ENCODE data around the gene C6orf52. TPM values are rescaled to one million over a fixed set of nuclear protein-coding genes. Genes with fewer than 3 reads are reported as not detected.

C6orf52 gene
- total and polyA plus RNA-seq, 4 donors: 0.33 to 0.71 (median 0.50) TPM; not detected in 1

DNA sequence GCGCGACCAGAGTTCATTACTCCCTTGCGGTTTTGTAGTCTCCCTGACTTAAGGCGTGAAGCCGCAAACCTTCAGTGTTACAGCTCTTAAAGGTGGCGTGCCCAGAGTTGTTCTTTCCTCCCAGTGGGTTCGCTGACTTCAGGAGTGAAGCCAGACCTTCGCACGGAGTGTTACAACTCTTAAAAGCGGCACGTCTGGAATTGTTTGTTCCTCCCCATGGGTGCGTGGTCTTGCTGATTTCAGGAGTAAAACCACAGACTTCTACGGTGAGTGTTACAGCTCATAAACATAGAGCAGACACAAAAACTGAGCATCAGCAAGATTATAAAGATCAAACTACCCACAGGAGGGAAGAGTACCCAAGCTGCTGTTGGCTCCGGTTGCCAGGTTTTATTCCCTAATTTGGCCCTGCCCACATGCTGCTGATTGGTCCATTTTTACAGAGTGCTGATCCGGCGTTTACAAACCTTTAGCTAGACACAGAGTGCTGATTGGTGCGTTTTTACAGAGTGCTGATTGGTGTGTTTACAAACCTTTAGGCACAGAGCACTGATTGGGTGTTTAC, 38.8 kb upstream of the C6orf52 start:
- no peak for DNase-seq (ENCODE audit: low spot score)
- Histone ChIP-seq H3K9ac (ENCODE audit: low read depth in 1 of 2, low read length in 2 of 2) (no peak overlapping the region), H3K4me3 (ENCODE audit: low read depth in 1 of 3, low read length in 3 of 3) (no peak overlapping the region), H3K36me3 (ENCODE audit: control insufficient read depth in 4 of 4, insufficient read depth in 3 of 4, low read depth in 1 of 4, low read length in 3 of 4) (peaks cover 5 to 42% (median 23%) of the 10 kb centered on the region in 4 donors), H3K9me3 (ENCODE audit: control insufficient read depth in 4 of 4, low read length in 3 of 4) (no peaks in the 10 kb centered on the region), H3K27ac (ENCODE audit: low read depth in 1 of 2, low read length in 2 of 2) (no peak overlapping the region), H3K4me1 (ENCODE audit: control insufficient read depth in 4 of 4, insufficient read depth in 4 of 4, low read length in 3 of 4) (no peaks in the 10 kb centered on the region), H3K27me3 (ENCODE audit: control insufficient read depth in 4 of 4, insufficient read depth in 4 of 4, low read length in 3 of 4) (no peaks in the 10 kb centered on the region)
- TF ChIP-seq FOXA1 (IDR thresholded peaks at IDR 0.05) (no peak), NR2F2 (IDR thresholded peaks at IDR 0.05) (no peak), JUND (IDR thresholded peaks at IDR 0.05) (no peak), TAF1 (conservative IDR thresholded peaks at IDR 0.05) (no peak), RAD21 (IDR thresholded peaks at IDR 0.05) (no peak)
- 94% methylated on average over 17 of the region's 17 CpGs for WGBS

DNA sequence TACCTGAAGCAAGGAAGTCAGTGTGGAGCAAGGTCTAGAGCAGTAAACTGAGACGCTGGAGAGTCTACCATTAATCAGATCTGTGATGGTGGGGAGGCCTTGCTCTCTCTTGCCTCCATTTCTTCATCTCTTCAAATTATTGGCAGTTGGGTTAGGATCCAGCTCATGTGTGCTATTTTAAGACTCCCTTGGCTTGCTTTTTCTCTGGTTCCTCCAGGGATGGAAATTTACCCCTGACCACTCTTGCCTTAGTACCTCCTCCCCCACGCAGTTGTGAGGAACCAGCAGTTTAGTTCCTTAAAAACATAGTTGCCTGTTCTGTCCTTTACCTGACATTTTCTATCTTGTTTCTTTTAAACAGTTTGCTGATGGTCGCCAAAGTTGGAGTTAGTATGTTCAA, 35.8 kb upstream of the C6orf52 start:
- Histone ChIP-seq H3K36me3 (ENCODE audit: control insufficient read depth in 4 of 4, insufficient read depth in 3 of 4, low read depth in 1 of 4, low read length in 3 of 4) (peaks cover 10 to 53% (median 30%) of the 10 kb centered on the region in 4 donors), H3K9ac (ENCODE audit: low read depth in 1 of 2, low read length in 2 of 2) (no peak overlapping the region), H3K4me3 (ENCODE audit: low read depth in 1 of 3, low read length in 3 of 3) (no peak overlapping the region), H3K27me3 (ENCODE audit: control insufficient read depth in 4 of 4, insufficient read depth in 4 of 4, low read length in 3 of 4) (no peaks in the 10 kb centered on the region), H3K27ac (ENCODE audit: low read depth in 1 of 2, low read length in 2 of 2) (no peak overlapping the region), H3K4me1 (ENCODE audit: control insufficient read depth in 4 of 4, insufficient read depth in 4 of 4, low read length in 3 of 4) (no peaks in the 10 kb centered on the region), H3K9me3 (ENCODE audit: control insufficient read depth in 4 of 4, low read length in 3 of 4) (no peaks in the 10 kb centered on the region)
- WGBS: 81% methylated on average over 3 of the region's 3 CpGs
- no peak for TF ChIP-seq EGR1 (IDR thresholded peaks at IDR 0.05; ENCODE audit: low read depth in 2 of 2)
- TF ChIP-seq, protein P1, sequence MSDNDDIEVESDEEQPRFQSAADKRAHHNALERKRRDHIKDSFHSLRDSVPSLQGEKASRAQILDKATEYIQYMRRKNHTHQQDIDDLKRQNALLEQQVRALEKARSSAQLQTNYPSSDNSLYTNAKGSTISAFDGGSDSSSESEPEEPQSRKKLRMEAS (IDR thresholded peaks at IDR 0.05): no peak
- DNase-seq (ENCODE audit: low spot score): no peak

DNA sequence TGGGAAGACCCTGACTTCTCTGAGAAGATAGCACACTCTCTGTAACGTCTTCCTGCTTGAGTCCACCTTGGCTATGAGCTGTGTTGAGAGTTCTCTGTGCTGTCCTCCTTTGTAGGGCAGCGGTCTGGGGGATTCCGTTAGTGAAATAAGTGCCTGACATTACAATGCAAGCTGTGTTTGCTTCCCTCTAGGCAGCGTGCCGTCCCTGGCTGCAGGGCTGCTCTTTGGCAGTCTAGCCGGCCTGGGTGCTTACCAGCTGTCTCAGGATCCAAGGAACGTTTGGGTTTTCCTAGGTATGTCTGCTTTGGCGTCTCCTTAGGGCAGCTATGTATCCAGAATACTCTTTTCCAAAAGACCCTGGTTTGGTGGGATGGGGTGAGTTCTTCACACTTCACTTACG, 31.3 kb upstream of the C6orf52 start:
- no peak for DNase-seq (ENCODE audit: low spot score)
- H3K27me3 ChIP-seq (ENCODE audit: control insufficient read depth in 4 of 4, insufficient read depth in 4 of 4, low read length in 3 of 4): no peaks in the 10 kb centered on the region
- peaks cover 7 to 34% (median 18%) of the 10 kb centered on the region in 4 donors for H3K36me3 ChIP-seq (ENCODE audit: control insufficient read depth in 4 of 4, insufficient read depth in 3 of 4, low read depth in 1 of 4, low read length in 3 of 4)
- H3K9me3 ChIP-seq (ENCODE audit: control insufficient read depth in 4 of 4, low read length in 3 of 4): no peaks in the 10 kb centered on the region
- no peak overlapping the region for H3K27ac ChIP-seq (ENCODE audit: low read depth in 1 of 2, low read length in 2 of 2)
- H3K4me3 ChIP-seq (ENCODE audit: low read depth in 1 of 3, low read length in 3 of 3): no peak overlapping the region
- peaks cover 2 to 19% (median 14%) of the 10 kb centered on the region in 4 donors for H3K4me1 ChIP-seq (ENCODE audit: control insufficient read depth in 4 of 4, insufficient read depth in 4 of 4, low read length in 3 of 4)
- TF ChIP-seq HNF4A (conservative IDR thresholded peaks at IDR 0.05) (no peak), RAD21 (IDR thresholded peaks at IDR 0.05) (no peak), TAF1 (conservative IDR thresholded peaks at IDR 0.05) (no peak), EGR1 (IDR thresholded peaks at IDR 0.05; ENCODE audit: low read depth in 2 of 2) (no peak), FOXA2 (IDR thresholded peaks at IDR 0.05) (no peak), GABPA (IDR thresholded peaks at IDR 0.05 in 1 of 2, conservative IDR thresholded peaks at IDR 0.05 in 1 of 2) (no peak), NR2F2 (IDR thresholded peaks at IDR 0.05) (no peak), JUND (IDR thresholded peaks at IDR 0.05) (no peak), RXRA (IDR thresholded peaks at IDR 0.05) (no peak), HNF4G (IDR thresholded peaks at IDR 0.05) (no peak), YY1 (IDR thresholded peaks at IDR 0.05) (no peak), SP1 (IDR thresholded peaks at IDR 0.05) (no peak), FOXA1 (IDR thresholded peaks at IDR 0.05) (no peak)
- TF ChIP-seq, protein P1 (IDR thresholded peaks at IDR 0.05): no peak
- TF ChIP-seq, protein P2, sequence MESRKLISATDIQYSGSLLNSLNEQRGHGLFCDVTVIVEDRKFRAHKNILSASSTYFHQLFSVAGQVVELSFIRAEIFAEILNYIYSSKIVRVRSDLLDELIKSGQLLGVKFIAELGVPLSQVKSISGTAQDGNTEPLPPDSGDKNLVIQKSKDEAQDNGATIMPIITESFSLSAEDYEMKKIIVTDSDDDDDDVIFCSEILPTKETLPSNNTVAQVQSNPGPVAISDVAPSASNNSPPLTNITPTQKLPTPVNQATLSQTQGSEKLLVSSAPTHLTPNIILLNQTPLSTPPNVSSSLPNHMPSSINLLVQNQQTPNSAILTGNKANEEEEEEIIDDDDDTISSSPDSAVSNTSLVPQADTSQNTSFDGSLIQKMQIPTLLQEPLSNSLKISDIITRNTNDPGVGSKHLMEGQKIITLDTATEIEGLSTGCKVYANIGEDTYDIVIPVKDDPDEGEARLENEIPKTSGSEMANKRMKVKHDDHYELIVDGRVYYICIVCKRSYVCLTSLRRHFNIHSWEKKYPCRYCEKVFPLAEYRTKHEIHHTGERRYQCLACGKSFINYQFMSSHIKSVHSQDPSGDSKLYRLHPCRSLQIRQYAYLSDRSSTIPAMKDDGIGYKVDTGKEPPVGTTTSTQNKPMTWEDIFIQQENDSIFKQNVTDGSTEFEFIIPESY (IDR thresholded peaks at IDR 0.05): no peak
- TF ChIP-seq, protein P3, sequence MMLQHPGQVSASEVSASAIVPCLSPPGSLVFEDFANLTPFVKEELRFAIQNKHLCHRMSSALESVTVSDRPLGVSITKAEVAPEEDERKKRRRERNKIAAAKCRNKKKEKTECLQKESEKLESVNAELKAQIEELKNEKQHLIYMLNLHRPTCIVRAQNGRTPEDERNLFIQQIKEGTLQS (IDR thresholded peaks at IDR 0.05): no peak
- TF ChIP-seq, protein P4, sequence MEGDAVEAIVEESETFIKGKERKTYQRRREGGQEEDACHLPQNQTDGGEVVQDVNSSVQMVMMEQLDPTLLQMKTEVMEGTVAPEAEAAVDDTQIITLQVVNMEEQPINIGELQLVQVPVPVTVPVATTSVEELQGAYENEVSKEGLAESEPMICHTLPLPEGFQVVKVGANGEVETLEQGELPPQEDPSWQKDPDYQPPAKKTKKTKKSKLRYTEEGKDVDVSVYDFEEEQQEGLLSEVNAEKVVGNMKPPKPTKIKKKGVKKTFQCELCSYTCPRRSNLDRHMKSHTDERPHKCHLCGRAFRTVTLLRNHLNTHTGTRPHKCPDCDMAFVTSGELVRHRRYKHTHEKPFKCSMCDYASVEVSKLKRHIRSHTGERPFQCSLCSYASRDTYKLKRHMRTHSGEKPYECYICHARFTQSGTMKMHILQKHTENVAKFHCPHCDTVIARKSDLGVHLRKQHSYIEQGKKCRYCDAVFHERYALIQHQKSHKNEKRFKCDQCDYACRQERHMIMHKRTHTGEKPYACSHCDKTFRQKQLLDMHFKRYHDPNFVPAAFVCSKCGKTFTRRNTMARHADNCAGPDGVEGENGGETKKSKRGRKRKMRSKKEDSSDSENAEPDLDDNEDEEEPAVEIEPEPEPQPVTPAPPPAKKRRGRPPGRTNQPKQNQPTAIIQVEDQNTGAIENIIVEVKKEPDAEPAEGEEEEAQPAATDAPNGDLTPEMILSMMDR (IDR thresholded peaks at IDR 0.05; ENCODE audit: low read depth, low read length, missing input control): no peak
- TF ChIP-seq, protein P5, sequence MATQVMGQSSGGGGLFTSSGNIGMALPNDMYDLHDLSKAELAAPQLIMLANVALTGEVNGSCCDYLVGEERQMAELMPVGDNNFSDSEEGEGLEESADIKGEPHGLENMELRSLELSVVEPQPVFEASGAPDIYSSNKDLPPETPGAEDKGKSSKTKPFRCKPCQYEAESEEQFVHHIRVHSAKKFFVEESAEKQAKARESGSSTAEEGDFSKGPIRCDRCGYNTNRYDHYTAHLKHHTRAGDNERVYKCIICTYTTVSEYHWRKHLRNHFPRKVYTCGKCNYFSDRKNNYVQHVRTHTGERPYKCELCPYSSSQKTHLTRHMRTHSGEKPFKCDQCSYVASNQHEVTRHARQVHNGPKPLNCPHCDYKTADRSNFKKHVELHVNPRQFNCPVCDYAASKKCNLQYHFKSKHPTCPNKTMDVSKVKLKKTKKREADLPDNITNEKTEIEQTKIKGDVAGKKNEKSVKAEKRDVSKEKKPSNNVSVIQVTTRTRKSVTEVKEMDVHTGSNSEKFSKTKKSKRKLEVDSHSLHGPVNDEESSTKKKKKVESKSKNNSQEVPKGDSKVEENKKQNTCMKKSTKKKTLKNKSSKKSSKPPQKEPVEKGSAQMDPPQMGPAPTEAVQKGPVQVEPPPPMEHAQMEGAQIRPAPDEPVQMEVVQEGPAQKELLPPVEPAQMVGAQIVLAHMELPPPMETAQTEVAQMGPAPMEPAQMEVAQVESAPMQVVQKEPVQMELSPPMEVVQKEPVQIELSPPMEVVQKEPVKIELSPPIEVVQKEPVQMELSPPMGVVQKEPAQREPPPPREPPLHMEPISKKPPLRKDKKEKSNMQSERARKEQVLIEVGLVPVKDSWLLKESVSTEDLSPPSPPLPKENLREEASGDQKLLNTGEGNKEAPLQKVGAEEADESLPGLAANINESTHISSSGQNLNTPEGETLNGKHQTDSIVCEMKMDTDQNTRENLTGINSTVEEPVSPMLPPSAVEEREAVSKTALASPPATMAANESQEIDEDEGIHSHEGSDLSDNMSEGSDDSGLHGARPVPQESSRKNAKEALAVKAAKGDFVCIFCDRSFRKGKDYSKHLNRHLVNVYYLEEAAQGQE (IDR thresholded peaks at IDR 0.05): no peak
- 92% methylated on average over 9 of the region's 9 CpGs for WGBS
- no peak overlapping the region for H3K9ac ChIP-seq (ENCODE audit: low read depth in 1 of 2, low read length in 2 of 2)
